ENCODE data around the gene P3H2.

- TF ChIP-seq CTCF (IDR thresholded peaks at IDR 0.05; ENCODE audit: poor library complexity) (no peak), EZH2 (IDR thresholded peaks at IDR 0.05; ENCODE audit: borderline replicate concordance) (no peak), EZH2phosphoT487 (IDR thresholded peaks at IDR 0.05; ENCODE audit: low read depth, severe bottlenecking, unreplicated experiment) (no peak)
These were observed 212.1 kb downstream of the P3H2 start for GRCh38 chr3:189908646-189909045.

Measured in hepatocyte (in vitro differentiated cells).